HG03095 (cell line): ENCODE measurements around the gene MIR17HG.

ENCODE experiments used
- ATAC-seq: cut with Tn5 transposase; IDR thresholded peaks from one replicate; pipeline ENCODE4 v1.9.1; 2021; ENCODE audit warnings: moderate library complexity; ENCODE audit not compliant: unreplicated experiment

The MIR17HG gene

DNA sequence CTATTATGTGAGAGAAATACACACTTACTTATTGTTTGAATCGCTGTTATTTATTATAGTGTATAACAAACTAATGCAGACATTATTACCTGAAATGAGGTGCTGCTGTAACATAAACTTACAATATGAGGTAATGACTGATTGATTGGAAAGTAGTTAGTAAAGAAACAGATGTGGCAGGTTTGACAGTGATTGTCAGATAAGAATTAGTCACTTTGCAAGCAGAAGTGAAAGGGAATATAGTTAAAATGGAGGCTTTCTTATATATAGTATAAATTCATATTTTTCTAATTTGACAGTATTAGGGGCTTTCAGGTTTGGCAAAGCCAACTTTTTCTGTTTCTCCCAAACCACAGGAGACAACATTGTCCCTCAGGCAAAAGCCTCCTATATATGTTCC, 20.6 kb downstream of the MIR17HG start:
- no peak for ATAC-seq

- ATAC-seq, result no peak
Measured at GRCh38 chr13:91368676-91369440, 21.4 kb downstream of the MIR17HG start.

GRCh38 chr13:91369441-91369831, 21.9 kb downstream of the MIR17HG start:
- no peak for ATAC-seq

GRCh38 chr13:91370501-91370900, 23.0 kb downstream of the MIR17HG start:
- ATAC-seq, result no peak

GRCh38 chr13:91372911-91373310, 25.4 kb downstream of the MIR17HG start:
- no peak for ATAC-seq

DNA sequence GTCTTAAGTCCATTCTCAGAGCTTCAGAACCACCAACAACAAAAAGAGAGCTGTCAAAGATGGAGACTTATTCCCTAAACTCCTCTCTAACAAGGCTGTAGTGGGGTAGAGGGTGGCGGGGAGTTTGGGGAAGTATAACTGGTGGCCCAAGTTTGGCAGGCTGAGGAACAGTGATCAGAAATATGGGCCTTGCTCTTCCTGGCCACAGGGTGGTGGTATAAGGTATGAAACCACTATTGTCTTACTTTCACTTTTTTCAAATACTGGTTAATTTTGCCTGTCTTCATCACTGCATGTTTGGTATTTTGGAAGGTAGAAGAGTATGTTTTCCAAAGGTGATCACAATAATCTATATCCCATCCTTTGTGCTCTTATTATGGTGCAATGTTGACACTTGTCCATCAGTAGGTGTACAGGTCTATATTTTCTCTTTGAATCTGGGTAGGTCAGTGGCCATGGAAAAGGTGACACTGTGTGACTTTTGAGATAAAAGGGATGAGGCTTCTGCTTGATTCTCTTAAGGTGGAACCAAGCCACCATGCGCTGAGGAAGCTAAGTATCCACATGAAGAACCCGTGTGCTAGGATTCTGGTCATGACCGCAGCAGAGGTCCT, 27.7 kb downstream of the MIR17HG start:
- ATAC-seq, result peak; percentile 95

DNA sequence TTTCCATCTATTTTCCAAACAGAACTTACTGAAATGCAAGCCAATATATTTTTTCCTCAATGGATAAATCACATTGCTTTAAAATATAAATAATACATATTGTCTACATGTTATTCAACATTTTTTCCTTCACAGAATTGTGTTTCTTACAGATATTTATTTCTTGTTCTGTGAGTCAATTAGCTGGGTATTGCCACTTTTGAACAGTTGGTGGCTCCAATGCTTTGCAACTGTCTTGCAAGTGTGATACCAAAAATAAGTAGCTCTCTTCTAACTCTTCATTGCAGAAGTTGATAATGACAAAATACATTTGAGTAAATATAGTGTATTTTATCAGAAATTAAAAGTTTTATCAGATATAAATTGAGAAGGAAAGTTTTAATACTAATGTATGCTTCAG, 33.9 kb downstream of the MIR17HG start:
- ATAC-seq, result no peak

- ATAC-seq, result no peak
Measured at GRCh38 chr13:91383836-91384235, 36.3 kb downstream of the MIR17HG start.

- no peak for ATAC-seq
Measured at GRCh38 chr13:91384896-91385295, 37.4 kb downstream of the MIR17HG start.

DNA sequence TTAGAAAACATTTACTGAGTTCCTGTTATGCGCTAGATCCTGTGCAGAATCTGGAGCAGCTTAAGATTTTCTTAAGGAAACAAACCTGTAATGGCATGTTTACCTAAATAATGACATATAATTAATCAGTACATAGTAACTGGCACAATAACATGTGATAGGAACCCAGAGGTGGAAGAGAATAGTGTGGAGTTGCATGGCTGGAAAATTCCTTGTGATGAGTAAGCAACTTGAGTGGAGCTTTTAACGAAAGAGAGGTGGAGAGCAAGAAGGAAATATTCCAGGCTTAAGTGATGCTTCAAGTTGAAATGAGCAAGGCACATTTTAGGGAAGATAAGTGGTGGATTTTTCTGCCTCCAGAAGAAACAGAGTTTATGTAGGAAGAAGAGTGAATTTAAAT, 41.7 kb downstream of the MIR17HG start:
- ATAC-seq, result no peak

GRCh38 chr13:91397595-91397994, 50.1 kb downstream of the MIR17HG start:
- ATAC-seq, result no peak

GRCh38 chr13:91398413-91399188, 51.1 kb downstream of the MIR17HG start, which contains the start of gene GPC5:
Gene GPC5 (plus strand): TSS chr13:91398621.
- ATAC-seq, result peak; percentile 99

- ATAC-seq, result peak; percentile 8
Measured at GRCh38 chr13:91399189-91400062, 51.9 kb downstream of the MIR17HG start.

DNA sequence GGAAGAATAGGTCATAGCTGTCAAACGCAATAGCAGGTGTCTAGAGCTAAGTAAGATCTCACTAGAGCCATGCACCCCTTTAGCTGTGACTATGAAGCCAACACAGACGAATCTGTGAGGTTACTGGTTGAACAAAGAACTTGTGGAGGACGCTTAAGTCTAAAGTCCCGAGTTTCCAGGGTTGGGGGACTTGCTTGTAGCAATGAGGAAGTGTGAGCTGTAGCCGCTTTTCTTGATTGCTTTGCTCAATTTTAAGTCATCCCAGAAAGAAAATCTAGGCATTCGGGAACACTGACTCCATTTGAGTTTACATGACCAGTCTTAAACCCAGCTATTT, 52.5 kb downstream of the MIR17HG start:
- ATAC-seq, result no peak

GRCh38 chr13:91400671-91401070, 53.2 kb downstream of the MIR17HG start:
- no peak for ATAC-seq

DNA sequence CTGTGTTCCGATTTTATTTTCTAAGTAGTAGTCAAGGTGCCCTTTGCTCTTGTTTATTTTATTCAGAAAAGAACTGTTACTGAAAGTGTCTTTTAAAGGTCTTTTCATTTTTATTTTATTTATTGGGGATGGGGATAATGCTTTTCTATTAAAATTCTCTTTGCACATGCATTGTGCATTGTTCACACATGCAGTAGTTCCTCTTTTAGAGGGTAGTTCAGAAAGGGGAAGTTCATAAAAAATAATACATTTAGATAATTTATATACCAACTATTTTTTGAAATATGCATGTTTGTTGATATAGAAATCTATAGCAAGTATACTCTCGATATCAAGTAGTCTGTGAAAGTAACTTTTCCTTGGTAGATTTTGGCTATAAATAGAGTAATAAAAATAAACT, 54.4 kb downstream of the MIR17HG start:
- no peak for ATAC-seq
